ENCODE results near the gene LRRC43.

The LRRC43 gene, protein sequence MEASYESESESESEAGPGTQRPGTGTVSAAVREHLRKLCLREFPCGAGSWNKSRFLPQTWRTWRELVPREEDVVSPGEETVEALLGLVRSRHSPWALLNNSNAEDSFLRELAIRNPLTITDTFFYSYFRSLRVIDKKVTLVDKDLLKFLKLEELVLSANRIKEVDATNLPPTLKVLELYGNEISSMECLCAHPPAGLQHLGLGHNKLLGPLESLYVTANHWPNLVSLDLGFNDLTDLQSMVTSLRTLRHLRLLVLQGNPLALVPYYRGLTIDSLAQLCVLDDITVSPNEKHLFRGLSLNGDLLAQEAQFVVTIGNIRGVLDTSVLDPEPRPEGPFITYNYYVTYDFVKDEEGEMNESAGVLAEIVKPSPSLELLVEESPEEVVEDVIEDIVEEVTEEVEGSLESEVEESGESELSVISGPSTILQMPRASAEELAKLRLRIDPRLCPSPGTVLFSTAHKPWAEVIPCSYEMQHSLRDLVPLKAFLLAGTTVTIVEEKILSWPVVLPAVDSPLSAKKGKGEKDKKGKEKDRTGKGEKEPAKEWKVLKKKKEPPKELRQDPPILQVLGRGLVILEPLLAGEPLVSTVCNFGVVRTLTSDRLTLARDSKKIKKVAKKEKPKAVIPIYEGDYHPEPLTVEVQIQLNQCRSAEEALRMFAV

DNA sequence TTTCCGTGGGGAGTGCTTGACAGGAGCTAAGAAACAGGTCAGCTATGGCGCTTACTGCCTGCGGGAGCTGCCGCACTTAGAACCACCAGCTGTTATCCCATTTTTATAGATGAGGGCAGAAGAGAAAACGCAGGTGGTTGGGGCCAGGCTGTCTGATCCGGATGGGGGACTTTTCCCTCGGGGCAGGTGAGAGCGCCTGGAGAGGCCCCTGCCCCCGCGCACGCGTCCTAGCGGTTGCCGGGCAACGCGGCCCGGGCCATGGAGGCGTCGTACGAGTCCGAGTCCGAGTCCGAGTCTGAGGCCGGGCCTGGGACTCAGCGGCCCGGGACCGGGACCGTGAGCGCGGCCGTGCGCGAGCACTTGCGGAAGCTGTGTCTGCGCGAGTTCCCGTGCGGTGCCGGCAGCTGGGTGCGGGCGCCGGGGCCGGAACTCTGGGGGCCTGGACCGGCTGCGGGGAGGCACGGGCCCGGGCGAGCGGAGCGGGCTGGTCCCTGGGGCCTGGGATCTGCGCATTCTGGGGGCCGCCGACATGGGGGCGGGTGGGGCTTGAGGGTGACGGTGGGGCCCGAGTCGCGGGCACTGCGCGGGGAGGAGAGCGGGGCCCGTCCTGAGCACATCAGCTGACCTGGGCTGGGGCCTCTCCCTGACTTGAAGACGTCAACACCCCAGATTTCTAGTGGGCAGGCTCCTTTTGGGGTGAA lies at the start of gene LRRC43:
TSS of gene LRRC43 (plus strand) at position 237 of the 701 bp plus-strand sequence. CDS start at position 259, 22 bp downstream.
- DNase-seq: no peak

DNA sequence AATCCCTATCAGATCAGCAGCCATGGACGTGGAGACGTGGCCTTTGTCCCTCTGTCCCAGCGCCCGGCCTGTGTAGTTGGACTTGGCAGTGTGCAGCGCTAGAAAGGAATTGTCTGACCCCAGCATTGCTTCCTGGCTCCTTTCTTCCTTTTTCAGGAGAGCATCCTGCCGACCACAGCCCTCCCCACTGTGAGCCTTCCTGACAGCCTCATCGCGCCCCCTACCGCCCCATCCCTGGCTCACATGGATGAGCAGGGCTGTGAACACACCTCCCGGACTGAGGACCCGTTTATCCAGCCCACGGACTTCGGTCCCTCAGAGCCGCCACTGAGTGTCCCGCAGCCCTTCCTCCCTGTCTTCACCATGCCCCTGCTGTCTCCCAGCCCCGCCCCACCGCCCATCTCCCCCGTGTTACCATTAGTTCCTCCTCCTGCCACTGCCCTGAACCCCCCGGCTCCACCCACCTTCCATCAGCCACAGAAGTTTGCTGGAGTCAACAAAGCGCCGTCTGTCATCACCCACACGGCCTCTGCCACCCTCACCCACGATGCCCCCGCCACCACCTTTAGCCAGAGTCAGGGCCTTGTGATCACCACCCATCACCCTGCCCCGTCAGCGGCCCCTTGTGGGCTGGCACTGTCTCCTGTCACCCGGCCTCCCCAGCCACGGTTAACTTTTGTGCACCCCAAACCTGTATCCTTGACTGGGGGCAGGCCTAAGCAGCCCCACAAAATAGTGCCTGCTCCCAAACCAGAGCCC lies 49.6 kb upstream of the LRRC43 start:
- no peak for DNase-seq

DNA sequence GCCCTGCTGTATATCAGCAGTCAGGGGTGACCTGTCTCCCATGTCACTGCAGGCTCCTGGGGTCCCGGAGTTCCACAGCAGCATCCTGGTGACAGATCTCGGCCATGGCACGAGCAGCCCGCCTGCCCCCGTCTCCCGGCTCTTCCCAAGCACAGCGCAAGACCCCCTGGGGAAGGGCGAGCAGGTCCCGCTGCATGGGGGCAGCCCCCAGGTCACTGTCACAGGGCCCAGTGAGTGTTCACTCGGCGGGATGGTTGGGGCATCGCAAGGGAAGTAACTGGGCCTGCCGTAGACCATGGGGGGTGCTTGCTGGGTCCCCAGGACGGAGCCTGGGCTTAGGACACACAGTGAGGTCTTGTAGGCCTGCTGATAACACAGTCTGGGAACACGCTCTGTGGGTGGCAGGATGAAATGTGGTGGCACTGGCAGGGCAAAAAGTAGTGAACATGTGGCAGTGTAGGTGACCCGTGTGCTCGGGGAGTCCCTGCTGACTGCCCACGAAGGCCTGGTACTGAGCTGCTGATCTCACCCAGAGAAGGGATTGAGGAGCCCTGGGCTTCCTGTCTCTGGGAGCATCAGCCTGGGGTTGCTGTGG lies 47.4 kb upstream of the LRRC43 start:
- no peak for DNase-seq

DNA sequence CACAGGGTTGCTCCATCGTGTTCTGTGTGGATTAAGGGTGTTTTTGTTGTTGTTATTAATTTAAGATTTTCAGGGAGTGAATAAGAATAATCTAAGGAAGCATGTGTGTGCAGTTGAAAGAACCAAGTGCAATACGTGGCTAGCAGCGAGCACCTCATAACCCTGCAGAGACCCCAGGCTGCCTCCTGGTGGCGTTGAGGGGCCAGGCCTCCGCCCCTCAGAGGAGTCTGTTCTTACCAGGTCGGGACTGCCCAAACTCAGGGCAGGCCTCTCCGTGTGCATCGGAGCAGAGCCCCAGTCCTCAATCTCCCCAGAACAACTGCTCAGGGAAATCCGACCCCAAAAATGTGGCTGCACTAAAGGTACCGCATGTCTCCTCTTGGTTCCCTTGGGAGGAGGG lies 45.7 kb upstream of the LRRC43 start:
- no peak for DNase-seq

DNA sequence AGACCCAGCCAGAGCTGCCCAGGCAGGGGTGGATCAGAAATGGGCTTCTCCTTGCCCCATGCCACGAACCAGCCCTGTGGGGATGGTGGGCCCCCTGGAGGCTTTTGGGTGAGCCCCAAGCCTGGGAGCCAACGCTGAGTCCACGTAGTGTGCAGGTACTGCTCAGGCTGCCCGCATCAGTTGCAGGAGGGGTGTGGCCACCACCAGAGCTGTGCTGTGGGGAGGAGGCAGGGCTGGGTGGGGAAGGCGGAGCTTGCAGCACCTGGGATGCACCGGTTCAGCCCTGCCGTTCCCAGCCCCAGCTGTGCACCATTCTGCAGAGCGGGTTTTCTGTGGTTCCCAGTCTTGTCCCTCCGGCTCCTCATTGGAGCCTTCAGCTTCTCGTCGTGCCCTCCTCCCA lies 45.2 kb upstream of the LRRC43 start:
- DNase-seq: no peak

DNA sequence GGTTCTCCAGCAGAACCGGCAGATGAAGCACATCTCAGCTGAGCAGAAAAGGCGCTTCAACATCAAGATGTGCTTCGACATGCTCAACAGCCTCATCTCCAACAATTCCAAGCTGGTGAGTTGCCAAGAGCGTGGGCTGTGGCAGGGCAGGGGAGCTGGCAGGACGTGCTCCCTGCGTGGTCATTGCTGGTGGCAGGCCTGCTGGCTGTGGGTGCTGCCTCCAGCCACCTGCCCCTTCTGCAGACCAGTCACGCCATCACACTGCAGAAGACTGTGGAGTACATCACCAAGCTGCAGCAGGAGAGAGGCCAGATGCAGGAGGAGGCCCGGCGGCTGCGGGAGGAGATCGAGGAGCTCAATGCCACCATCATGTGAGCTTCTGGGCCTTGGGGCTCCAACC lies 44.7 kb upstream of the LRRC43 start:
- DNase-seq: no peak

DNA sequence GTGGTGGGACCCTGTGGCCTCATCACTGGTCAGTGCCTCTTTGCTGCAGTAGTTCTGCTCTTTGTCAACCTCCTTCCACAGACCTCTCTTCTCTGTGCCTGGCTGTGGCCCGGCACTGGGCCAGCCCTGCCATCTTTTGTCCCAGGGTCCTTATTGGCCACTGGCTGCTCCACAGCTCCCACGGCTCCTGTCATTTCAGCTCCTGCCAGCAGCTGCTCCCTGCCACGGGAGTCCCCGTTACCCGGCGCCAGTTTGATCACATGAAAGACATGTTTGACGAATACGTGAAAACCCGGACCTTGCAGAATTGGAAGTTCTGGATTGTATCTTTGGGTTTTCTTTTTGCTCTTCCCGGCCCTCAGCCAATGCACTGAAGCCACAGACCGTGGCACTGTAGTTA lies 44.3 kb upstream of the LRRC43 start:
- no peak for DNase-seq

DNA sequence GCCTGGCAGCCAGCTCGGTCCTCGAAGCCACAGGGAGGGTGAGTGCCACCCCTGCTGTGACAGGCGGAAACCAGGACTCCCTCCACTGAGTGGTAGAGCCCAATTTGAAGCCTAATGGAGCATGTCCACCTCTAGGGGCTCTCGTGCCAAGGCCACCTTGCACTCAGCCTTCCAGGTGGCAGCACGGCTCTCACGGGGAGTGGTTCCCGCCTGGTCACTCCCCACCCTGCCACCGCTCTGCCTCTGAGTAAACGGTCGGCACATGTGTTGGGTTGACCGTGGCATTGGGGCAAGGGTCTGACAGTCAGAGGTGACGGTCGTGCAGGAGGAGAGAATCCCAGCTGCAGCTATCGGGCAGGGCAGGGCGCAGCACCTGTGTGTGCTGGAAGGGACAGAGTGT lies 43.7 kb upstream of the LRRC43 start:
- DNase-seq: no peak

DNA sequence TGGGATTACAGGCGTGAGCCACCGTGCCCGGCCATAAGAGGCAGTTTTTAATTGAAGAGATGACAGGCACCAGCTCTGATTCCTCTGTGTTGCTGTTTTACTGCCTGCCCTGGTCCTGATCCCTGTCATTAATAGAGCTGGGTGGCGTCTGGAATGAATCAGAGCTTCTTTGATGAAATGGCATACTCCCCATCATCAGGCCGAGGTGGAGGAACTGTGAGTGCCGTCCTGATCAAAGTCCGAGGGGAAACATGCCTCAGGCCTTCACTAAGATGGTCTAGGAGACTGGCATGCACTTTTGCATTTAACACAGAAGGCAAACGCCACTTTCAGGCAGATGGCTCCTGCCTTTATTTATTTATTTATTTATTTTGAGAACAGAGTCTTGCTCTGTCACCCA lies 43.0 kb upstream of the LRRC43 start:
- no peak for DNase-seq

DNA sequence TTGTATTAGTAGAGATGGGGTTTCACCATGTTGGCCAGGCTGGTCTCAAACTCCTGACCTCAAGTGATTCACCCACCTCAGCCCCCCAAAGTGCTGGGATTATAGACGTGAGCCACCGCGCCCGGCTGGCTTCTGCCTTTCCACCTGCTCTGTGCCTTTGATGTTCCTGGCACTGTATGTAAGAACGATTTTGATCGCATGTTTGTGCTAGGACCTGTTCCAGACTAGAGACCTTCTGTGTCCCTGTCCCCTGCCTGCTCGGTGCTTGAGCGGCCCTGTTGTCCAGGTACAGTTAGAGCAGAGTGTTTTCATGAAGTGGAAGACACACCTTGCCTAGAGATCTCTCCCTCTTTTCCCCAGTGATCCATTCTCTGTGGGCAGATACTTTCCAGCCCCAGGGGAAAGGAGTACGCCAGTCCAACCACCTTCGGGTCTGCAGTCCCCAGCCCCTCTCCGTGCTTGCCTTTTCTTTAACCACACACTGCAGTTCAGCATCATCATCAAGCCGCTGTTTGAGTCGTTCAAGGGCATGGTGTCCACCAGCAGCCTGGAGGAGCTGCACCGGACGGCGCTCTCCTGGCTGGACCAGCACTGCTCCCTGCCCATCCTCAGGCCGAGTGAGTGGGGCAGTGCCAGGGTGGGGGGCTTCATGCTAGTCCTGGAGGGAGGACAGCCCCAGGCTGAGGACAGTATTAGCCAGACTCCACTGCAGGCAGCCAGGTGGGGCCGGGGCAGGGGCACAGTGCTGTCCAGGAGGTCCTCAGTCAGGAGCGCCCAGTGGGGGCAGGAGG lies 42.3 kb upstream of the LRRC43 start:
- DNase-seq: no peak

DNA sequence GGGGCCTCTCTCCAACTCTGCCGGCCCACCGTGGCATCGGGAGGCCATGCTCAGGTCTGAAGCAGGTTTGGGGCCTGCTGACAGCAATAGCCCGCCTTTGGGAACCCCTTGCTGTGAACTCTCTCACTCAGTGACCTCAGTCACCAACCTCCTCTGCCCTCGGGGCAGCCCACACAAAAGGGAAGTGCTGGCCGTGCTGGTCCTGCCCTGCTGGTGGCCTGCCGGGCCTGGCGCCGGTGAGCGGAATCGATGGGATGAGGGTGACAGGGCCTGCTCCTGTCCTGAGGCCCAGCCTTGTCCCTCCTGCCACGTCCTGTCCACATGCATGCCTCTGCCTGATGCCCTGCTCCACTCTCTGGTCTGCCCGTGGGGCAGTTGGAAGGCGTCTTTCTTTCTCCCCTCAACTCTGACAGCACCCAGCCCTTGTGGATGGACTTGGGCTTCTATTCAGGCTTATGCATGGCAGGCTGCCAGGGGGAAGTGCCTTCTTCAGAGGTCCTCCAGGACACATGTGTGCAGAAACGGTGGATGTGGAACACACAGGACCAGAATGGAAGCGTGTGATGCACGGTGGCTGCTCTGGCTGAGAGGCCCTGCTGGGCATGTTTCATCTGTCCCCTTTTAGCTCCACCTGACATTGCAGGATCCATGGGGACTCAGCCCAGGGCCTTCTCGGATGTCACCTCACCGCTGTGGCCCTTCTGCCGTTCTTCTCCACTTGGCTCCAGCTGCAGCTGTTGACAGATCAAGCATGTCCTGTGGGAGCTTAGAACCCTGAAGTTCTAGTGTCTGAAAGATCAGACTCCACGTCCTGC lies 40.8 kb upstream of the LRRC43 start:
- no peak for DNase-seq

DNA sequence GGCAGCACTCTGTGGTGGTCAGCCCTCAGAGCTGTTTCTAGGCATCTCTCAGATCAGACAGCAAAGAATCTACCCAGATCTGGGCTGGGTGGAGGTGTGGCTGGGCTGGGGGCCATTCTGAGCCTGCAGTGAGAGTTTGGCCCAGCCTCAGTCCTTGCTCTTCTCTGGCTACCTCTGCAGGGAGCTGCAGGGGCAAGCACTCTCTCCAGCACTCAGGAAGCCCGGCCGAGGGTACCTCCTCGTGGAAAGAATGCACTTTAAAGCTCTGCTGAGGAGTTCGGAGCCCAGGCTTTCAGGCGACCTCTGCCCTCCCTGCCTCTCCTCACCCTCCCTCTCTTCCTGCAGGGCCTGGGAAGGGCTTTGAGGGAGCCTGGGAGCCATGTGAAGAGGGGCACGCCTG lies 40.1 kb upstream of the LRRC43 start:
- DNase-seq: no peak

DNA sequence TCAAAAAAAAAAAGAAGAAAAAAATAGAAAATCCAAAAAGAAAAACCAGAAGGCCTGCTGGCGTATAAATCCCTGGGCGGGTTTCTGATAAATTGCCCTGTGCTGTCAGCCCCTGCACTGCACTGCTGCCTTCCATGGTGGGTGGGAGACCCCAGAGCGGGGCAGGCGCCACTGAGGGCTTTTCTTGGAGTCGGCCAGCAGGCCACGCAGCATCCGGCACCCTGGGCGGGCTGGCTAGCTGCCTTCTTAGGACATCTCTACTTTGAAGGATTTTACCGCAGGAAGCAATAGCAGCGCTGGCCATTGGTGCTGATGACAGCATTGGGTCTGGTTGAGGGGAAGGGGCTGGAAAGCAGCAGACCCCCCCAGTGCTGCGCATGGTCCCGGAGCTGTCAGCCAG lies 38.0 kb upstream of the LRRC43 start:
- DNase-seq: no peak

DNA sequence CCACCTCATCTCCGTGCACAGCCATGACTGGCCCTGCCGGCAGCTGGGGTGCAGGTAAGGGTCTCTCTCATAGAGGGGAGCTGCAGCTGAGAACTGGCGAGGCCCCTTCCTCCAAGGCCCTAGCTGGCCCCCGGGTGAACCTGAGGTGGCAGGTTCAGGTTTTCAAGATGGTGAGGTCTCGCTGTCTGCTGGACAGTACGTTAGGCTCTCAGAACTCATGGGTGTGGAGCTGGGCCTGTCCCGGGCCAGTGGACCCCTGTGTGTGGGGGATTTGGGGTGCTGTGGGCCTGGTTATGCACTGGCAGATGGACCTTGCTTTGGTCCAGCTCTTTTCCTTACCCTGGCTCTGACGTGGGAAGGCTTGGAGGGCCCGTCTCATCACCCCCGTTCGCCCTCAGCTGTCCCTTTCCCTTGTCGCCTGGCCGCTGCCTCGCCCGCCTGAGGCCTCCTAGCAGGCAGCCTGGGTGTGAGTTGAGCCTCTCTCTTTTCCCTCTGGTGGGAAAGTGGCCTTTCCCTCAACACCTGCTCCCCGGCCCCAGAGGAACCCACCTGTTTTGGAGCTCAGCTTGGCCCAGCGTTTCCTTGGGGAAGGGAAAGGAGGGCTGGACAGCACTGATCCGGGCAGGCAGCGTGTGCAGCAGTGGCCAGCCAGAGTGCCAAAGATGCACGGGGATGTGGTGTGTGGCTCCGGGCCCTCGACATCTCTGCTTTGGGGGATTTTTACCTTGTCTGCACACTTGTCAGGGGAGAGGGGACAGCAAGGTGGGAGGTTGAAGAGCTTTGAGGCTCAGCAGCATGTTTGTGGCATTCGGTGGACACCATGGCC lies 37.2 kb upstream of the LRRC43 start:
- no peak for DNase-seq

DNA sequence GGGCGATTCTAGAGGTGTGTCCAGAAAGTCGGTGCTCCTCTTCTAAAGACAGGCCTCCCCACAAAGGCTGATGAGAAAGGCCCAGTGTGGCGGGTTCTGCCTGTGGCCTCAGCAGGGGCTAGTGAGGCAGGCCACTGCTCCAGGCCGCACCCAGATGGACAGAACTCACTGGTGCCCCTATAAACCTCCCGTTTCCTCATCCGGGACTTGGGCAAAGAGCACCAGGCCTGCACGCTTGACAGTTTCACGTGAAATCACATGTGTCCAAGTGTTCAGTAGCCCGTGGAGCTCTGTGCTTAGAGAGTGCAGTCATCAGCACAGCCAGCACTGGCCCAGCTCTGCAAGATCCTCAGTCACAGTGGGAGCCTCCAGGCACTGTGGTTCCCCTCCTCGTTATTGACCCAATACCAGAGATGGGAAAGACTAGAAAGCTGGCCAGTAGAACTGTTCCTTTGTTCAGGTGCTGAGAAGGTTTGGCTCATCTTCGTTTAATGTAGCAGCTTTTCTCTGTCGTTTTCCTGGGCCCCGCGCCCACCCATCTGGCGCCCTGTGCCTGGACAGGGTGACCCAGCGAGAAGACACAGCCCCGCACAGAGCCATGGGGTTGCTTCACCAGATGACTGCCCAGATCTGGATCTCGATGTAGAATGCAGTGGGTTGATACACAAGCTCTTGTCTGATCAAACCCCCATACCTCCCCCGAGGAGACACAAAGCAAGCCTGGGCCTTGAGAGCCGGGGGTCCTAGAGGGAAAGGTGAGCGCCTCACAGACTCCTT lies 35.2 kb upstream of the LRRC43 start:
- no peak for DNase-seq

DNA sequence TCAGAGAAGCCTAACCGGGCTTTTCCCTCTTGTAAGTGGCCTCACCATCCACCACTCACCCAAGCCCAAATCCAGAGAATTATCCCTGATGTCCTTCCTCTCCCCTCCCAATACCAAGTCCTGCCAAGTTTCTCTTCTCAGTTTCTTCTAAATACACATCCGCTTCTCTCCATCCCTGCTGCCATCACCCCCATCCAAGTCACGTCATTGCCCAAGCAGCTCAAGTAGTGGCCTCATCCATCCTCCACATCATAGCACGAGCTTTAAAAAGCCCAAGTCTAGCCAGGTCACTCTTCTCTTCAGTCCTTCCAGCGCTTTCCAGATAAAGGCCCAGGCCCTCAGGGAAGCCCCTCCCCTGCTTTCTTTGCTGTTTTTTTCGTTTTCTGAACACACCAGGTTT lies 34.3 kb upstream of the LRRC43 start:
- no peak for DNase-seq

DNA sequence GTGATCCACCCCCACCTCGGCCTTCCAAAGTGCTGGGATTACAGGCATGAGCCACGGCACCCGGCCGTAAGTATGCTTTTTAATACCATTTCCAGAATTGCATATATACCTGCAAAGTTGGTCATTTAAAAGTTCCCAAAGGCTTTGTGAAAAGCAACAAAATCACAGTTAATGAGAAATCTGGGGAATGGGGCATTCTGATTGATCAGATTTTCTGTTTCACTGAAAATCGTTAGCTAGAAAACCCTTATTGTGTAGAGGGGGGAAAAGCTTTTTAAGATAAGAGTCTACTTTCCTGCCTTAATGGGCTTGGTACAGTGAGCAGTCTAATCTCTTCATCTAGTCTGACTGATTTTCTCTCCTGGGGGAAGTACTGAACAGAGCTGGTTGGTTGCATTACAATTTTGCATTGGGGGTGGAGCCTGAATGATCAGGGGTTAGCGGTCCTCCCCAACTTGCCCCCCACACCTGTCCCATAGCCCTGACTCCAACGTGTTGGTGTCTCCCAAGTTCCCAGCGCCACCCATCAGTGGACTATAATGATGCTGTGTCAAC lies 32.7 kb upstream of the LRRC43 start:
- no peak for DNase-seq

DNA sequence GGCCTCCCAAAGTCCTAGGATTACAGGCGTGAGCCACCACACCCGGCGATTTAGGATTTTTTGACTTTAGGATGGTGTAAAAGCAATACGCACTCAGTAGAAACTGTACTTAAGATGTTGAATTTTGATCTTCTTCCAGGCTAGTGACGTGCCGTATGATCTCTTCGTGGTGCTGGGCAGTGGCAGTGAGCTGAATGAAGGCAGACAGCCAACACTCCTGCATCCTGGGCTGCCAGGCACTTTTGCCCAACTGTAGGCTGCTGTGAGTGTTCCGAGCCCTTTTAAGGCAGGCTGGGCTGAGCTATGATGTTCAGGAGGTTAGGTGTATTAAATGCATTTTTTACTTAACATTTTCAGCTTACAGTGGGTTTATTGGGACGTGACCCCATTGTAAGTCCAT lies 30.2 kb upstream of the LRRC43 start:
- DNase-seq: no peak

DNA sequence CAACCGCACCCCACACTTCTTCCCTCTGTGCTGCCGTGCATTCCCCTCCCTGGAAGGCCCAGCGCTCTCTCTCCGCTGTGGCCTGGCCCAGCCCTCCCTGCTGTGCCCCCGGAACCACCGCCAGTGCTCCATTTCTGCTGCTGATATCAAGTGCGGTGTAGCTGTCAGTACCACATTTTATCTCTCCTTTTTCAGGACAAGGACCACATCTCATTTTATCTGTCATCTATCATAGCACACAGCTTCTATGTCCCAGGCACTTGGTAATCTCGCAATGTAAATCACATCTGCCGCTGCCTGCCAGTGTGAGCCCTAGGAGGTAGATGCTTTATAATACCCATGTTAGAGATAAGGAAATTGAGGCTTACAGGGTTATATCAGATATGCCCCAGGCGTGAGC lies 27.2 kb upstream of the LRRC43 start:
- no peak for DNase-seq

Data from NCI-H2227 treated with DMSO at 0.1 percent for 48 hours (cell line).